HCEC 1CT (cell line): ENCODE results near the gene SCN10A.
A peak's percentile ranks its signal among the peaks of the same experiment; 100 is the strongest.

ENCODE experiments used
- DNase-seq: peaks from one replicate; pipeline ENCODE4 v3.0.0-alpha.2; 2017

The SCN10A gene

GRCh38 chr3:38763569-38763968, 52.4 kb downstream of the SCN10A start:
- DNase-seq, result no peak

- DNase-seq, result no peak
Measured at GRCh38 chr3:38758557-38758956, 57.5 kb downstream of the SCN10A start.

- DNase-seq, result no peak
Measured at GRCh38 chr3:38757721-38758120, 58.3 kb downstream of the SCN10A start.

- DNase-seq, result no peak
Measured at GRCh38 chr3:38756892-38757291, 59.1 kb downstream of the SCN10A start.

- DNase-seq, result no peak
Measured at GRCh38 chr3:38755130-38755529, 60.9 kb downstream of the SCN10A start.

- DNase-seq, result no peak
Measured at GRCh38 chr3:38746641-38747040, 69.4 kb downstream of the SCN10A start.

GRCh38 chr3:38743043-38743442, 73.0 kb downstream of the SCN10A start:
- DNase-seq, result no peak

GRCh38 chr3:38742550-38742949, 73.5 kb downstream of the SCN10A start:
- DNase-seq, result no peak

- no peak for DNase-seq
Measured at GRCh38 chr3:38740537-38740936, 75.5 kb downstream of the SCN10A start.

GRCh38 chr3:38739931-38740330, 76.1 kb downstream of the SCN10A start:
- DNase-seq, result no peak

GRCh38 chr3:38739396-38739689, 76.7 kb downstream of the SCN10A start:
- no peak for DNase-seq

GRCh38 chr3:38738630-38739395, 77.2 kb downstream of the SCN10A start:
- peak; percentile 19 for DNase-seq

GRCh38 chr3:38731522-38731921, 84.5 kb downstream of the SCN10A start:
- DNase-seq, result no peak

GRCh38 chr3:38730281-38730680, 85.7 kb downstream of the SCN10A start:
- DNase-seq, result peak; percentile 39

GRCh38 chr3:38728008-38728407, 88.0 kb downstream of the SCN10A start:
- DNase-seq, result no peak

- DNase-seq, result no peak
Measured at GRCh38 chr3:38726751-38727150, 89.3 kb downstream of the SCN10A start.

GRCh38 chr3:38725726-38726419, 90.1 kb downstream of the SCN10A start:
- DNase-seq, result peak; percentile 10

GRCh38 chr3:38724392-38724736, 91.7 kb downstream of the SCN10A start:
- no peak for DNase-seq

- DNase-seq, result no peak
Measured at GRCh38 chr3:38723569-38724391, 92.2 kb downstream of the SCN10A start.

GRCh38 chr3:38722781-38723568, 93.0 kb downstream of the SCN10A start:
- DNase-seq, result peak; percentile 40

GRCh38 chr3:38721207-38721772, 94.7 kb downstream of the SCN10A start:
- no peak for DNase-seq

GRCh38 chr3:38720465-38720864, 95.6 kb downstream of the SCN10A start:
- no peak for DNase-seq
